ENCODE data around the gene SLC12A9.
"Not testable (repeated sequence)": the region's sequence is repeated elsewhere in the genome, so short reads cannot be mapped to it uniquely, and the experiment has no call there.

SLC12A9 gene

DNA sequence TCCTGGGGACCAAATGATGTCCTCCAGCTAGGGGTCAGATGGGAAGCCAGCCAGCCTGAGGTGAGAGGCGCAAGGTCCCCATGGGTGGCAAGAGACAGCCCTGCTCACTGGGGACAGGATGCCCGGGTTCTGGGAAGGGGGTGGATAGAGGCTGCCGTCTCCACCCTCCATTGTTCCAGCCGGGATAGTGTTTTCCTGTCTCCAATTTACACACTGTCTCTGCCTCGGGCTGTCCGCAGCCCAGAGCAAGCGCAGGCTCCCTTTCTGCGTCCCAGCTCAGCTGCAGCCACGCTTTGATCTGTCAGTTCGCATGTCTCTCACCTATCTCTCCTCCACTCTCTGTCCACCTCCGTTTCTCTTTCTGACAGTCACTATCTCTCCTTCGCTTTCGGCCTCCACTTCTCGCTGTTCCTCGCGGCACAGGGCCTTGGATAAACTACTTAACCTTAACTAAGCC, 27.3 kb upstream of the SLC12A9 start:
- no peak for FAIRE-seq
- DNase-seq (ENCODE audit: insufficient read length, low spot score): no peak

DNA sequence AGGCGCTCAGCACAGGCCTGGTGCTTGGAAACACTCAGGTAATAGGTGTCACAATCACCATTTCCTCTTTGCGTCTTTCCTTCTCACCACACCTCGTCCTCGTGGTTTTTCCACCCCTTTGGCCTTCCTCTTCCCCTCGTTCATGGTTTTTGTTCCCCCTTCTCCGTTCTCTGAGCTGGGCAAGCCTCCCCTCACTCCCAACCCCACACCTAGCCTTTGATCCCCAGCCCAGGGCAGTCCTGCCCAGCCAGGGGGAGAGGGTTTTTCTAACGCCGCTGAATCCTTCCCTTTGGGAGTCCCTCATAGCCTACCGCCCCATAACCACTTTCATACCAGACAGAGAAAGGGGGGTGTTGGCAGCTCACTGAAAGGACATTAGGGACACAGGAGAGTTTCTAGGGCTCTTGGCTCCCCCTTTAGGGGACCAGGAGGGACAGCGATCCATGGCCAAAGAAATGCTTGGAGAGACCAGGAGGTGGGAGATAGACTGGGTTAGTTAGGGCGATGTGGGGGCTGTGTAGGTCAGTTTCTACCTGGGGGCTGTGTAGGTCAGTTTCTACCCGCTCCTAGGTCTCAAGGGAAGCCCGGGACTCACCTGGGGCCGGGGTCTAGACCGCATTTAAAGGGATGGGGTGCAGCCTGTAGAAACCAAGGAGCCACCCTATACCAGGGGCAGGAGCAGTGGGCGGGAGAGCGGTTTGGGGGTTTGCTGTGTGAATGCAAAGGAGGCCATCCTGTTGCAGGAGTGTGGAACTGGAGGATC, 26.6 kb upstream of the SLC12A9 start:
- DNase-seq (ENCODE audit: insufficient read length, low spot score) (no peak), FAIRE-seq (no peak)

DNA sequence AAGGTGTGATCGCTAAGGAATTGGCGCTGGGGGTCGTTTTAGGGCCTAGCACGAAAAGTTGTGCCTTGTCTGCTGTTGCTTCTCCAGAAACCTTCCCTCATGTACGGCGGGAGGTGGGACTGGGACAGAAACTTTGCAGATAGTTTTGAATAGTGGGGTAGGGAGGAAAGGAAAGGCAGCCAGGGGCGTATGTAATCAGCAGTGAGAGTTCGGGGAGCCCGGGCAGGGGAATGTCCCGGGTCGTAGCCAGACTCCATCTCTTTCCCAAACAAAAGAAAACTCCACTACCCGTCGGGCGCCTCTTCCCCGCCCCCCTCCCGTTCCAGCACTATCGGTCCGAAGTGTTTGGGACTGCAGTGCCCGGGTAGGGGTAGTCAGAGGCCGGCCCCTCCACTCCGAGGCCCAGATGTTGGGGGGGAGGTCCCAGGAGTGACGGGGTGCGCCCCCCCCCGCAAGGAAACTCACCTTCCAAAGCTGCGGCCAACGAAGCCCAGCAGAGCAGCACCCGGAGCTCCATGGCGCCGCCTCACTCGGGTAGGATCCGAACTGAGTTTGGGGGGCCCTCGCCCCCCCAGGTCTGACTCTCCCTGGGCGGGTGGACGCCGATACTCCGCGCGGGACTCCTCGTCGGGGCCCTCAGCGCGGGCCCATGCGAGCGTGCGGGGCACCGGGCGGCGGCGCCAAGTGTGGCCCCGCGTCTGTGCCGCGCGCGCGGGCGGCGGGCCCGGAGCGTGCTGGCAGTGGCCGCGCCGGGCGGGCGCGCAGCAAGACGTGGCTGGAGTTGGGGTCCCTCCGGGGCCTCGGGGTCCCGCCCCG, 25.8 kb upstream of the SLC12A9 start:
- DNase-seq (ENCODE audit: insufficient read length, low spot score): no peak
- FAIRE-seq: no peak

DNA sequence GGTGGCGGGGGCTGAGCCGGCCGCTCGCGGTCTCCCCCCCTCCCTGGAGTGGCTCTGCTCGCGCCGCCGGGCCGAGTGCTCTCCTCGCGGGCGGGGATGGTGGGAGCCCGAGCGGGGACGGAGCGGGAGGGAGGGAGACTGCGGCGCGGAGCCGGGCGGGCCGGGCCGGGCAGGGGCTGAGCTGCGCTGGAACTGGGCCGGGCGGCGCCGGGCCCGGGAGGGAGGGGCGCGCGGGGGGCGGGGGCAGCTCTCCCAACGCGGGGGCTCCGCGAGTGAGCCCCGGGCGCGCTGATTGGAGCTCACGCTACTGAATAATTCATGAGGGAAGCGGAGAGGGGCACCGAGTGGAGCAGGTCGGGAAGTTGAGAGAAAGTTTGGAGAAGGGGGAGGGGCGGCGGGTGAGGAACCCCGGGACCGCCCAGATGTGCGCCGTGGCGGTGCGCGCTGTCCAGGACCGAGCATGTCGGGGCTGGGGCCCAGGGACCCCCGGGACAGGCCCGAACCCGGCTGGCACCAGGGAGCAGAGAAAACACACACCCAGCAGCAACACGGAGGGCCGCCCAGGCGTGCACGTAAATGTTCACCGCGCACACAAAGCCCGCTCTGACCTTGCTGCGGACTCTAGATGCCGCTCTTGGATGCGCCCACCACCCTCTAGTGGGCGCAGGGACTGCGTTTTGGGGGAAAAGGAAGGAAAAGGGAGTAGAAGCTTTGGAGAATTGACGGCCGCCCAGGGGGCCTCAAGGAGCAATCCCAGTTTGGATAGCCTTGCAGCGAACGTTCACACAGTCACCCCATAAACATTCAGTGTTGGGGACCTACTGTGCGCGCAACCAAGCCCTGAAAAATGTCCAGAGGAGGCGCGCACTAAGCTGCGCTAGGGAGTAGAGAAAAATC, 24.9 kb upstream of the SLC12A9 start, which contains the start of gene EPHB4:
EPHB4 (minus strand) TSS at position 194 of the 897 bp plus-strand sequence. CDS start 493 bp downstream, outside the sequence.
- FAIRE-seq: no peak

DNA sequence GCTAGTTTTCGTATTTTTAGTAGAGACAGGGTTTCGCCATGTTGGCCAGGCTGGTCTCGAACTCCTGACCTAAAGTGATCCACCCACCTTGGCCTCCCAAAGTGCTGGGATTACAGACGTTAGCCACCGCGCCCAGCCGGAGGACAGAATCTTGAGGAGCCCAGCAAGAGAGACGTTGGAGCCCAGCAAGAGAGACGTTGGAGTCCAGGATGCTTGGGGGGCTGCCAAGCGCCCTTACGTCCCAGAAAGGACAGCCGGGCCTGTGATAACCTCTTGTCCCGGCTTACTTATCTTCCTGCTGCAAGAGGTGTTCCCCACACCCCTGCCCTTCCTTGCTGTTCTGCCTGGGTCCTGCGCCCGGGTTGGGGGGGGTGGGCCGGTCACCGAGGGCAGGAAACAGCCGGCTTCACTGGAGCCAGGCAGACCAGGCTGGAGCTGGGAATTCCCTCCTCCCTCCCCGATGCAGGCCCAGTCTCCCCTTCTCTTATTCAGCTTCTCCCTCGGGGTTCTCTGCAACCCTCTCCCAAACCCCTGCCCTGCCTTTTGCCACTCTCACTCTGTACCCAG, 23.3 kb upstream of the SLC12A9 start:
- no peak for FAIRE-seq
- no peak for DNase-seq (ENCODE audit: insufficient read length, low spot score)

More for the DNA sequence above, 24.9 kb upstream of the SLC12A9 start, which contains the start of gene EPHB4:
- DNase-seq (ENCODE audit: insufficient read length, low spot score): no peak

DNA sequence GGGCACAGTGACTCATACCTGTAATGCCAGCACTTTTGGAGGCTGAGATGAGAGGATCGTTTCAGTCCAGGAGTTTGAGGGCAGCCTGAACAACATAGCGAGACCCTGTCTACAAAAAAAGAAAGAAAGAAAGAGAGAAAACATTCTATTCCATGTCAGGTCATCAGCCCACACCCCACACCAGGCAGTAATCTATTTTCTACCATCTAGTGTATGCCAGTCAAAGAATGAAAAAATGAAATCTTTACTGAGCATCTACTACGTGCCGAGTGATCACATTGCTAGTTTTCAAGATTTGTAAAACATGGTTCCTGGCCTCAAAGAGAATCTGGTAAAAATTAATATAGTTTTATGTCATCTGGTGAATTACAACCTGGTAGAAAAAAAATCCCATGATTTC, 22.1 kb upstream of the SLC12A9 start:
- FAIRE-seq: no peak
- DNase-seq (ENCODE audit: insufficient read length, low spot score): no peak

DNA sequence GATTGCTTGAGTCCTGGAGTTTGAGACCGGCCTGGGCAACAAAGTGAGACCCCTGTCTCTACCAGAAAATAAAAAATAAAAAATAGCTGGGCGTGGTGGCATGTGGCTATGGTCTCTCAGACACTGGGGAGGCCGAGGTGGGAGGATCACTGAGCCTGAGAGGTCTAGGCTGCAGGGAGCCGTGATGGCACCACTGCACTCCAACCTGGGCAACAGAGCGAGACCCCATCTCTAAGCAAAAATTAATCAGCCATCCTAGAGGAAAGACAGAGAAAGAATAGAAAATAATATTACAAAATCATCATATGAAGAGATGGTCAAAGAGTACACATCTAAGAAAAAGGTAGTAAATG, 20.3 kb upstream of the SLC12A9 start:
- FAIRE-seq (no peak), DNase-seq (ENCODE audit: insufficient read length, low spot score) (no peak)

DNA sequence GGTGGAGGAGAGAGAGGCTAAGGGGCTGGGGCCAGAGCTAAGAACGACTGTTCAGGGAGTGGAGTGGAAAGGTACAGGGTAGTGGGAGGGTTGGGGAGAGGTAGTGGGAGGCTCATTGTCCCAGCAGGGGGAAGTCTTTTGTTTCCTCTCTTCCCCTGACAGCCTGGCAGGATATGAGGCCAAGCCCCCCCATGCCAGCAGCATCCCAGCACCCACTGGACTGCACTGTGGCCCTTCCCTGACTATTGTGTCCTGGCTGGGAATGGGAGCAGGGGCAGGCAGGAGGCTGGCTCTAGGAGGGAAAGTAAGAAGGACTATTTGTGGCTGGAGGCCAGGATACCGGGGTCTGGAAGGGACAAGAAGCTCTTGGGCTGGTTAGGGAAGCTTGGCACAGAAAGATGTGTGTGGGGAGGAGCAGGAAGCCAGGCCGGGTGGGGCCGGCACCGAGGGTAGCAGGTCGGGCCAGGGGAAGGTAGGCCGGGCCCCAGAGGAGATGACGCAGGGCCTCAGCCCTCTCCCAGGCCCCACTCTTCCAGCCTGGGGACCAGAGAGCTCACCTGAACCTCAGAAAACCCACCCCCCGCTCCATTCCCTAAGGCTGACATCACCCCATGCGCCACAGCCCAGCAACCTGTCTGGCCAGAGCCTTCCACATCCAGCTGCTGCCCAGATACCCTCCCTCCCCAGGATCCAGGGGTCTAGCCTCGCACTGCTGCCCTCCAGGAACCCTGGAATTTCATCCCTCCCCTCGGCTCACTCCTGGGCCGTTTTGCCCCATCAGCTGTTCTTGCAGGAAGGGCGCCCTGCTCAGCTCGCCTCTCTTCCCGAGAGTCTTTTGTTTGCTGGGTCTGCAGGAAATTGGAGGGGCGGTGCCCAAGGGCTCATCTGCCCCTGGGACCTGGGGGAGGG, 16.4 kb upstream of the SLC12A9 start:
- no peak for DNase-seq (ENCODE audit: insufficient read length, low spot score)
- no peak for FAIRE-seq

DNA sequence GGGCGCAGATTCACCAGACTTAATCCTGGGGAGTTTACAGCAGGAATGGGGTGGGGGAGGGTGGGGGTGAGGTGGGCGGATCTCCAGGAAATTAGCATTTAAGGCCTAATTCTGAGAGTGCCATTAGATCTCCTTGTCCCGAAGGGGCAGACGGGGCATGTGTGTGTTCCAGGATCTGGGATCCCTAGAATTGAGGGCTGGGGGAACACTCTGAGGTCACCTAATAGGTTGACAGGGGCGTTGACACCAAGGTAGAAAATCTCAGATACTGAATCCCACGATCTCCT, 15.8 kb upstream of the SLC12A9 start:
- no peak for FAIRE-seq
- no peak for DNase-seq (ENCODE audit: insufficient read length, low spot score)

DNA sequence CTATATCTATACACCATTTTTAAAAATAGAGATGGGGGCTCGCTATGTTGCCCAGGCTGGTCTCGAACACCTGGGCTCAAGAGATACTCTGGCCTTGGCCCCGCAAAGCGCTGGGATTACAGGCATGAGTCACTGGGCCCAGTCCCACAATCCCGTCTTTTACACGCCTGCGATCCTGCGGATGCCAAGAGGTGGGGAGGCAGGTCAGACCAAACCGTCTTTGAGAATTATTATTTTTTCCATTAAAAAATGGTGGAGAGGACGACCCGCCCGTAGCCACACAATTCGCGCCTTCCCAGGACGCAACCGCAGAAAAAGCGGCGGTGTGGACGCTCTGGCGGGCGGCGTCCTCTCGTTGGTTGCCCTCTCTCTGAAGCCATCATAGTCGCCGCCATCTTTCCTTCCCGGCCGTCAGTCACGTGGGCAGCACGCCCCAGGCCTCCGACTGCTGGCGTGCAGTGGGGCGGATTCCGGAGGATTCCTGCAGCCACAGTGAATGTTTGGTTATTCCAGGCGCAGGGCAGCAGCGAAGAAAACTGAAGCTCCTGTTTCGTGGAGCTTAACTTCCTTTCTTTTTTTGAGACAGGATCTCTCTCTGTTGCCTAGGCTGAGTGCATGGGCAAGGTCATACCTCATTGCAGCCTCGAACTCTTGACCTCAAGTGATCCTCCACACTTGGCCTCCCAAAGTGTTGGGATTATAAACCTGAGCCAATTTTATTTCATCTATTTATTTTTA, 15.2 kb upstream of the SLC12A9 start:
- FAIRE-seq (peak; percentile 92), DNase-seq (ENCODE audit: insufficient read length, low spot score) (peak; percentile 88)

DNA sequence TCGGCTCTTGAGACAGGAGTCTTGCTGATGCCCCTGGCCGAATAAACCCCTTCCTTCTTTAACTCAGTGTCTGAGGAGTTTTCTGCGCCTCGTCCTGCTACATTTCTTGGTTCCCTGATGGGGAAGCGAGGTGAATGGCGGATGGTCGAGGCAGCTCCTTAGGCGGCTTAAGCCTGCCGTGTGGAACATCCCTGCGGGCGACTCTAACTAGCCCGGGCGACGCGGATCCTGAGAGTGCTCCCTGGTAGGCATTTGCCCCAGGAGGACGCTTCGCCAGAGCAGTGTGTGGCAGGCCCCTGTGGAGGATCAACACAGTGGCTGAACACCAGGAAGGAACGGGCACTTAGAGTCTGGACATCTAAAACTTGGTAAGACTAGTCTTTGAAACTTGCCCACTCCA, 13.2 kb upstream of the SLC12A9 start:
- no peak for FAIRE-seq

DNA sequence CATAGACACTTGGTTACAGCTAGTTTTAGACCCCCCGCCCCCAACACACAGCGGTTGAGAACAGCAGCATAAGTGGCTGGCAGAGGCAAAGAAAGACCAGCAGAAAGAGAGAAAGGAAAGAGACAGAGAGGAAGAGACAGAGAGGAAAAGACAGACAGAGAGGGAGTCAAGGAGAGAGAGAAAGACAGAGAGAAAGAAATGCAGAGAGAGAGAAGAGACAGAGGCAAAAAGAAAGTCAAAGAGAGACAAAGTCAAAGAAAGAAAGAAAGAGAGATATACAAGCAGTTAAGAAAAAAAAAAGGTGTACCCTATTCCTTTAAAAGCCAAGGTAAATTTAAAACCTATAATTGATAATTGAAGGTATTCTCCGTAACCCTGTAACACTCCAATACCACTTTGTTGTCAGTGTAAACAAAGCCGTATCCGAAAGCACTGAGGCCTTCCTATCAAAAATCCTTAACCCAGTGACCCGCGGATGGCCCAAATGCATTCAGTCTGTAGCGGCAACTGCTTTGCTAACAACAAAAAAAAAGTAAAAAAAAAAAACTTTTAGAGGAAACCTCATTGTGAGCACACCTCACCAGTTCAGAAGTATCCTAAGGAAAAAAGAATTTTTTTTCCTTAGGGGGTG, 11.9 kb upstream of the SLC12A9 start:
- FAIRE-seq: no peak
- no peak for DNase-seq (ENCODE audit: insufficient read length, low spot score)

More for the DNA sequence above, 13.2 kb upstream of the SLC12A9 start:
- no peak for DNase-seq (ENCODE audit: insufficient read length, low spot score)

DNA sequence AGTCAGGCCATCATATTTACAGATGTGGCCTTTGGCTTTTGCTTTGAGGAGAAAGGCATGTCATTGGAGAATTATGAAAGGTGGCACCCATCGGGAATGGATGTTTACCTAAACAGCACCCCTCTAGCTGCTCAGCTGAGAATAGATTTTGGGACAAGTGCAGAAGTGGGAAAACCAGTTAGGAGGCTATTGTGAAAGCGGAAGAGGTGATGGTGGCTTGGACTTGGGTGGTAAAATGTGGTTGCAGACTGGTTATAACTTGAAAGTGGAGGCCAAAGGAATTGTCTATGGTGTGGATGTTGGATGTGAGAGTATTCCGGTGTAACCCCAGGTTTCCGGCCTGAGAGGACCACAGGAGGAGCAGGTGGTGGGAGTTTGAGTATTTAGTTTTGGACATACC, 5.2 kb upstream of the SLC12A9 start:
- FAIRE-seq: no peak

DNA sequence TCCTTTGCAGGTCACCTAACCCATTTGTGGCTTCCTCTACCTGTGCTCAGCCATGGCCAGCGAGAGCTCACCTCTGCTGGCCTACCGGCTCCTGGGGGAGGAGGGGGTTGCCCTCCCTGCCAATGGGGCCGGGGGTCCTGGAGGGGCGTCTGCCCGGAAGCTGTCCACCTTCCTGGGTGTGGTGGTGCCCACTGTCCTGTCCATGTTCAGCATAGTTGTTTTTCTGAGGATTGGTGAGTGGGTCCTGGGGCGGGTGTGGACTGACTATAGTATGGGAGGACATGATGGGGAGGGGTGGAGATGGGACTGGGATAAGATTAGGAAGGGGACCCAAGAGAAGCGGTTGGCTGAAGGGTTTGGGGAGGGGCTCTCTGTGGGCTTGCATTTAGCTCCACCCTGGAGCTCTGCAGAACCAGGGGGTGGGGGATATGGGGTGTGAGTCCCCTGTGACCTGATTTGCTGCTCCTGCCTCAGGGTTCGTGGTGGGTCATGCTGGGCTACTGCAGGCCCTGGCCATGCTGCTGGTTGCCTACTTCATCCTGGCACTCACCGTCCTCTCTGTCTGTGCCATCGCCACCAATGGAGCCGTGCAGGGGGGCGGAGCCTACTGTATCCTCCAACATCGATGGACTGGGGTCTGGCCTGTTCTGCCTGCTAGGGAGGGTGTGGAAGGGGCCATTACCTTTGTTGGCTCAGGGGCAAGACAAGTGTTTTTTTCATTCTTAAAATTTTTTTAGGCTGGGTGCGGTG, 1.8 kb downstream of the SLC12A9 start:
- FAIRE-seq (no peak), DNase-seq (ENCODE audit: insufficient read length, low spot score) (no peak)

More for the DNA sequence above, 5.2 kb upstream of the SLC12A9 start:
- no peak for DNase-seq (ENCODE audit: insufficient read length, low spot score)

DNA sequence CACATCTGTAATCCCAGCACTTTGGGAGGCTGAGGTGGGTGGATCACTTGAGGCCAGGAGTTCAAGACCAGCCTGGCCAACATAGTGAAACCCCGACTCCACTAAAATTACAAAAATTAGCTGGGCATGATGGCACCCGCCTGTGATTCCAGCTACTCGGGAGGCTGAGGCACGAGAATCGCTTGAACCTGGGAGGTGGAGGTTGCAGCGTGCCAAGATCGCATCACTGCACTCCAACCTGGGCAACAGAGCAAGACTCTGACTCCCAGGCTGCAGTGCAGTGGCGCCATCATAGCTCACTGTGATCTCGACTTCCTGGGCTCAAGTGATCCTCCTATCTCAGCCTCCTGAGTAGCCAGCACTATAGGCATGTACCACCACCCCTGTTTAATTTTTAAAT, 2.4 kb downstream of the SLC12A9 start:
- DNase-seq (ENCODE audit: insufficient read length, low spot score); FAIRE-seq: not testable (repeated sequence)

DNA sequence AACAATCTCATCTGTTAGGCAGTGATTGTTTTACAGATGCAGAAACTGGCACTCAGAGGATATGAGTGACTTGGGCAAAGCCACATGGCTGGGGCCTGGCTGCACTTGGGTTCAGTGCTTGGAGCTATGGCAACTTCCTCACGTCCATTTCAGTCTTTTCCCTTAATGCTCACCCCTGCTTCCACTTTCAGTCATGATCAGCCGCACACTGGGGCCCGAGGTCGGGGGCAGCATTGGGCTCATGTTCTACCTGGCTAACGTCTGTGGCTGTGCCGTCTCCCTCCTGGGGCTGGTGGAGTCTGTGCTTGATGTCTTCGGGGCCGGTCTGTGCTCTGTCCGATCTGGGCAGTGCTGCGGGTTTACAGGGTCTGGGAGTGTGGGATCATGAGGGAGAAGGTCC, 3.0 kb downstream of the SLC12A9 start:
- DNase-seq (ENCODE audit: insufficient read length, low spot score) (no peak), FAIRE-seq (no peak)

DNA sequence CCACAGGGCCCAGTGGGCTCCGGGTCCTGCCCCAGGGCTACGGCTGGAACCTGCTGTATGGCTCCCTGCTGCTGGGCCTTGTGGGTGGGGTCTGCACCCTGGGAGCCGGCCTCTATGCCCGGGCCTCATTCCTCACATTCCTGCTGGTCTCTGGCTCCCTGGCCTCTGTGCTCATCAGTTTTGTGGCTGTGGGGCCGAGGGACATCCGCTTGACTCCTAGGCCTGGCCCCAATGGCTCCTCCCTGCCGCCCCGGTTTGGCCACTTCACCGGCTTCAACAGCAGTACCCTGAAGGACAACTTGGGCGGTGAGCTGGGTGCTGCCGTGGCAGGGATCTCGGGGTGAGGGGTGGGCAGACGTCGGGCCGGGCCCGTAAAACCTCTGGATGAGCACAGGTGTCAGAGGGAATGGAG, 4.4 kb downstream of the SLC12A9 start:
- DNase-seq (ENCODE audit: insufficient read length, low spot score) (no peak), FAIRE-seq (no peak)

DNA sequence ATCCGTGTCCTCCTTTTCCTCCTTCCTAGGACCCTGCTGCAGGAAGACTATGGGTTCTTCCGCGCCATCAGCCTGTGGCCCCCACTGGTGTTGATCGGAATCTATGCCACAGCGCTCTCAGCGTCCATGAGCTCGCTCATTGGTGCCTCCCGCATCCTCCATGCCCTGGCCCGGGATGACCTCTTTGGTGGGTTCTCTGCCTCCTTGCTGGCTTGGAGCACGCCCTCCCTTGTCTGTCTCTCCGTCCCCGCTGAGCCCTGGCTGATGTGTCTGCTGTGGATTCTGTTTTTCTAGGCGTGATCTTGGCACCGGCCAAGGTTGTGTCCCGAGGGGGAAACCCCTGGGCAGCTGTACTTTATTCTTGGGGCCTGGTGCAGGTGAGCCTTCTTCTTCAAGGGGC, 7.3 kb downstream of the SLC12A9 start:
- FAIRE-seq: no peak
- no peak for DNase-seq (ENCODE audit: insufficient read length, low spot score)

Data from GM19239 (cell line).